H1 (cell line): ENCODE measurements around the gene CALCOCO2. TPM values are rescaled to one million over a fixed set of nuclear protein-coding genes. Genes with fewer than 3 reads are reported as not detected.

Experiments used
- CTCF ChIA-PET: fragments of 300-600 bp; sonication (Branson Sonifier 250); formaldehyde crosslinking; loops from one replicate; lab custom pipeline; 2021; ENCODE audit not compliant: partially characterized antibody; lab: Charles Lee
- POLR2A ChIA-PET: fragments of 300-600 bp; sonication (Branson Sonifier 250); formaldehyde crosslinking; loops from one replicate; lab custom pipeline; 2021; ENCODE audit warnings: inconsistent platforms; ENCODE audit not compliant: partially characterized antibody; lab: Charles Lee
- DNase-seq, 2 experiments: peaks; one replicate each; pipeline versions ENCODE4 v3.0.0 to v3.0.0-alpha.2; 2010 to 2022; ENCODE audit warnings: low spot score in 2 of 2, low read depth in 1 of 2, mixed read lengths in 1 of 2
- FAIRE-seq: peaks from 2 replicates; lab custom pipeline; 2011; peaks lifted over from hg19 to GRCh38; lab: Jason Lieb, UNC
- H2AFZ ChIP-seq: 2 replicates; pipeline ENCODE4 v1.8.1; 2012; ENCODE audit warnings: low read length, inconsistent platforms
- H2AK5ac ChIP-seq: 2 replicates; pipeline ENCODE4 v1.6.1; 2013; ENCODE audit warnings: low read depth, low read length
- H2BK120ac ChIP-seq: replicated peaks from 2 replicates; pipeline ENCODE3; 2013; ENCODE audit warnings: low read depth, low read length, inconsistent platforms
- H2BK12ac ChIP-seq: 2 replicates; pipeline ENCODE4 v1.6.1; 2013; ENCODE audit warnings: low read depth, low read length
- H2BK15ac ChIP-seq: 2 replicates; pipeline ENCODE4 v1.6.1; 2013; ENCODE audit warnings: low read length
- H2BK20ac ChIP-seq: 2 replicates; pipeline ENCODE4 v1.6.1; 2013; ENCODE audit warnings: low read length
- H2BK5ac ChIP-seq: 2 replicates; pipeline ENCODE4 v1.6.1; 2013; ENCODE audit warnings: low read depth, low read length
- H3K14ac ChIP-seq: 2 replicates; pipeline ENCODE4 v1.6.1; 2013; ENCODE audit warnings: inconsistent platforms; ENCODE audit not compliant: insufficient read length
- H3K18ac ChIP-seq: 2 replicates; pipeline ENCODE4 v1.6.1; 2013; ENCODE audit warnings: low read length; ENCODE audit errors: extremely low read depth
- H3K23ac ChIP-seq: 2 replicates; pipeline ENCODE4 v1.6.1; 2013; ENCODE audit warnings: inconsistent platforms; ENCODE audit not compliant: insufficient read length
- H3K23me2 ChIP-seq: 2 replicates; pipeline ENCODE4 v1.6.1; 2013; ENCODE audit warnings: low read depth, low read length
- H3K27ac ChIP-seq: 2 replicates; pipeline ENCODE4 v1.6.1; 2011; ENCODE audit warnings: low read depth, low read length, inconsistent platforms
- H3K27me3 ChIP-seq, 4 experiments: replicated peaks in 1 of 4; 1 replicate in 1 of 4; 2 replicates in 3 of 4; pipeline versions ENCODE4 v1.6.1 to v1.8.1; 2011 to 2013; ENCODE audit warnings: low read length in 3 of 4, mild to moderate bottlenecking in 3 of 4, inconsistent platforms in 2 of 4, mixed read lengths in 2 of 4, moderate library complexity in 1 of 4; ENCODE audit not compliant: control insufficient read depth in 3 of 4, insufficient read depth in 3 of 4; ENCODE audit errors: extremely low read depth in 1 of 4
- H3K36me3 ChIP-seq, 4 experiments: 2 replicates each; pipeline versions ENCODE4 v1.6.1 to v1.8.1; 2011 to 2013; ENCODE audit warnings: mild to moderate bottlenecking in 4 of 4, low read length in 3 of 4, moderate library complexity in 2 of 4, control low read depth in 1 of 4, inconsistent platforms in 1 of 4; ENCODE audit not compliant: insufficient read depth in 4 of 4, control insufficient read depth in 2 of 4
- H3K4ac ChIP-seq: replicated peaks from 2 replicates; pipeline ENCODE3; 2013; ENCODE audit warnings: low read length, low read depth, mixed read lengths, inconsistent platforms; ENCODE audit not compliant: insufficient read length
- H3K4me1 ChIP-seq, 4 experiments: replicated peaks in 1 of 4; 1 replicate in 1 of 4; 2 replicates in 3 of 4; pipeline versions ENCODE4 v1.6.1 to v1.8.1; 2011 to 2013; ENCODE audit warnings: low read length in 3 of 4, inconsistent platforms in 2 of 4, mixed read lengths in 1 of 4; ENCODE audit not compliant: insufficient read depth in 4 of 4, control insufficient read depth in 3 of 4
- H3K4me2 ChIP-seq, 2 experiments: 2 replicates each; pipeline versions ENCODE4 v1.6.1 to v1.8.1; 2011 to 2013; ENCODE audit warnings: low read depth in 2 of 2, low read length in 2 of 2, control low read depth in 1 of 2, inconsistent platforms in 1 of 2, mild to moderate bottlenecking in 1 of 2; ENCODE audit not compliant: insufficient read depth in 1 of 2
- H3K4me3 ChIP-seq, 4 experiments: fragments of 200-600, 300-600 bp in 1 of 4; sonication (generic), shearing (Covaris generic), sonication (Bioruptor Twin) in 1 of 4; 2 replicates each; pipeline versions ENCODE4 v1.5.1 to v1.8.1; 2011 to 2016; ENCODE audit warnings: low read length in 4 of 4, low read depth in 3 of 4, control low read depth in 2 of 4, inconsistent platforms in 2 of 4, mild to moderate bottlenecking in 2 of 4, mixed read lengths in 1 of 4, moderate library complexity in 1 of 4; ENCODE audit not compliant: insufficient read depth in 2 of 4; ENCODE audit errors: extremely low read depth in 1 of 4
- H3K56ac ChIP-seq: replicated peaks from 2 replicates; pipeline ENCODE3; 2013; ENCODE audit warnings: low read depth, mild to moderate bottlenecking, mixed read lengths, low read length, inconsistent platforms; ENCODE audit not compliant: insufficient read length
- H3K79me1 ChIP-seq: 2 replicates; pipeline ENCODE4 v1.6.1; 2013; ENCODE audit warnings: low read depth, low read length, control low read depth
- H3K79me2 ChIP-seq, 2 experiments: 2 replicates each; pipeline versions ENCODE4 v1.6.1 to v1.8.1; 2012 to 2013; ENCODE audit warnings: low read length in 2 of 2, mild to moderate bottlenecking in 2 of 2, inconsistent platforms in 1 of 2; ENCODE audit not compliant: insufficient read depth in 2 of 2, control insufficient read depth in 1 of 2
- H3K9ac ChIP-seq, 4 experiments: replicated peaks in 1 of 4; 1 replicate in 1 of 4; 2 replicates in 3 of 4; pipeline versions ENCODE4 v1.6.1 to v1.8.1; 2011 to 2013; ENCODE audit warnings: low read depth in 3 of 4, low read length in 3 of 4, control low read depth in 2 of 4, mild to moderate bottlenecking in 2 of 4, moderate library complexity in 2 of 4, inconsistent platforms in 1 of 4; ENCODE audit errors: extremely low read depth in 1 of 4
- H3K9me3 ChIP-seq, 2 experiments: 2 replicates each; pipeline versions ENCODE4 v1.6.1 to v1.8.1; 2012 to 2013; ENCODE audit warnings: mild to moderate bottlenecking in 2 of 2, moderate library complexity in 2 of 2, control low read depth in 1 of 2, inconsistent platforms in 1 of 2, low read depth in 1 of 2, low read length in 1 of 2, mixed read lengths in 1 of 2; ENCODE audit not compliant: insufficient read depth in 2 of 2
- H4K20me1 ChIP-seq, 2 experiments: replicated peaks in 1 of 2; 2 replicates each; pipeline versions ENCODE3 to v1.8.1; 2011 to 2013; ENCODE audit warnings: inconsistent platforms in 2 of 2, low read length in 2 of 2, mild to moderate bottlenecking in 1 of 2; ENCODE audit not compliant: insufficient read depth in 2 of 2, control insufficient read depth in 1 of 2
- H4K5ac ChIP-seq: 2 replicates; pipeline ENCODE4 v1.6.1; 2013; ENCODE audit warnings: low read length, low read depth, mixed read lengths, inconsistent platforms; ENCODE audit not compliant: insufficient read length
- H4K8ac ChIP-seq: 2 replicates; pipeline ENCODE4 v1.8.0; 2013; ENCODE audit warnings: mild to moderate bottlenecking, moderate library complexity, low read length, inconsistent platforms; ENCODE audit not compliant: insufficient read depth; ENCODE audit errors: extremely low read depth
- H4K91ac ChIP-seq: replicated peaks from 2 replicates; pipeline ENCODE3; 2013; ENCODE audit warnings: low read length, mixed read lengths, inconsistent platforms; ENCODE audit not compliant: insufficient read length
- BACH1 ChIP-seq: IDR thresholded peaks from 2 replicates; pipeline ENCODE4 v1.6.1; 2012; ENCODE audit warnings: low read length, improper control_type of control experiment
- CEBPB ChIP-seq: IDR thresholded peaks from 2 replicates; pipeline ENCODE4 v1.6.1; 2012; ENCODE audit warnings: low read depth, low read length
- E2F6 ChIP-seq: IDR thresholded peaks from 2 replicates; pipeline ENCODE4 v1.6.1; 2012; ENCODE audit warnings: inconsistent platforms
- FOSL1 ChIP-seq: IDR thresholded peaks from 2 replicates; pipeline ENCODE4 v1.6.1; 2011; ENCODE audit warnings: mild to moderate bottlenecking, low read depth, low read length, moderate library complexity; ENCODE audit not compliant: insufficient read depth
- KDM1A ChIP-seq: fragments of 200-600, 300-600 bp; sonication (generic); IDR thresholded peaks from 2 replicates; pipeline ENCODE4 v1.7.1; 2016; ENCODE audit warnings: mild to moderate bottlenecking, low read length, borderline replicate concordance
- KDM4A ChIP-seq: IDR thresholded peaks from one replicate; pipeline ENCODE4 v1.7.1; 2012; ENCODE audit warnings: low read depth, mild to moderate bottlenecking, moderate library complexity, low read length, inconsistent platforms; ENCODE audit not compliant: severe bottlenecking
- KDM5A ChIP-seq: fragments of 200-600 bp; IDR thresholded peaks from 2 replicates; pipeline ENCODE4 v1.7.1; 2012; ENCODE audit warnings: mild to moderate bottlenecking, low read length, inconsistent platforms, mixed read lengths
- POLR2AphosphoS5 ChIP-seq: IDR thresholded peaks from 2 replicates; pipeline ENCODE4 v1.6.1; 2011; ENCODE audit warnings: low read depth, low read length
- POU5F1 ChIP-seq: IDR thresholded peaks from 2 replicates; pipeline ENCODE4 v1.6.1; 2011; ENCODE audit warnings: low read depth, mild to moderate bottlenecking, low read length, moderate library complexity
- SP1 ChIP-seq: IDR thresholded peaks from 2 replicates; pipeline ENCODE4 v1.6.1; 2011; ENCODE audit warnings: low read depth, low read length
- SP2 ChIP-seq: IDR thresholded peaks from 2 replicates; pipeline ENCODE4 v1.6.1; 2012; ENCODE audit warnings: mild to moderate bottlenecking, low read length, inconsistent platforms
- SRF ChIP-seq: IDR thresholded peaks from 2 replicates; pipeline ENCODE4 v1.6.1; 2011; ENCODE audit warnings: mild to moderate bottlenecking, low read depth, low read length, moderate library complexity
- TAF7 ChIP-seq: optimal IDR thresholded peaks from 2 replicates; pipeline ENCODE3; 2011; ENCODE audit warnings: low read depth, mild to moderate bottlenecking, inconsistent platforms, low read length, moderate library complexity, borderline replicate concordance
- TCF12 ChIP-seq: IDR thresholded peaks from 2 replicates; pipeline ENCODE4 v1.6.1; 2011; ENCODE audit warnings: low read depth, mild to moderate bottlenecking, low read length
- YY1 ChIP-seq: IDR thresholded peaks from 2 replicates; pipeline ENCODE4 v1.6.1; 2011; ENCODE audit warnings: low read depth, mild to moderate bottlenecking, low read length
- WGBS, 2 experiments: shearing (Covaris generic) in 1 of 2; methylation state at CpG; one replicate each; pipeline versions ENCODE4 v1.1.6 to v1.1.7; 2013 to 2015; ENCODE audit warnings: low lambda C conversion rate in 2 of 2, mixed read lengths in 2 of 2, inconsistent platforms in 1 of 2, low coverage in 1 of 2, missing lambda C conversion rate in 1 of 2; ENCODE audit not compliant: insufficient replicate concordance in 2 of 2, insufficient coverage in 1 of 2, insufficient read length in 1 of 2; ENCODE audit errors: extremely low coverage in 1 of 2, missing lambda C conversion rate in 1 of 2; 5-methylcytosine and 5-hydroxymethylcytosine counted together
- polyA plus RNA-seq, 7 experiments: library from polyadenylated mRNA; depleted of rRNA in 3 of 7; stranded (reverse) in 5 of 7; unstranded in 2 of 7; fragments of >200 nt in 5 of 7; fragments of 200-250 nt in 2 of 7; gene quantifications; 1 replicate in 5 of 7; 2 replicates in 1 of 7; 4 replicates in 1 of 7; pipeline versions ENCODE4 v1.2.1 to v1.2.3, GENCODE V29; 2011 to 2013; ENCODE audit warnings: missing spikeins in 2 of 7, mixed read lengths in 2 of 7
- total RNA-seq: library from RNA; stranded (reverse); fragmentation: NEBNext Ultra II Directional; extraction: Animal tissue kit (Norgen Biotek cat#: 25700); gene quantifications from 2 replicates; pipeline ENCODE4 v1.2.1, GENCODE V29; 2021

The CALCOCO2 gene
- total and polyA plus RNA-seq, 2 of the 8 experiments (the other 6 are each of a cell fraction or from before 2014, with no cell fraction given): 12.1 to 31.8 TPM

- Histone ChIP-seq H3K79me1 (no peaks in the 10 kb centered on the region; the same call in 1 of the 2 replicates), H3K9me3 (no peaks in the 10 kb centered on the region), H4K91ac (no peak overlapping the region), H2BK120ac (no peak overlapping the region), H3K4ac (no peak overlapping the region), H3K4me3 (no peak overlapping the region), H3K23ac (no peak overlapping the region), H2BK12ac (no peak overlapping the region), H3K9ac (no peak overlapping the region), H3K27me3 (no peaks in the 10 kb centered on the region), H3K56ac (no peak overlapping the region), H3K18ac (no peak overlapping the region), H3K4me2 (no peak overlapping the region), H3K36me3 (no peaks in the 10 kb centered on the region), H2BK5ac (no peak overlapping the region), H4K20me1 (no peaks in the 10 kb centered on the region), H3K14ac (no peak overlapping the region), H3K27ac (no peak overlapping the region), H3K79me2 (no peaks in the 10 kb centered on the region), H2BK20ac (no peak overlapping the region), H3K4me1 (no peaks in the 10 kb centered on the region), H3K23me2 (no peaks in the 10 kb centered on the region), H4K8ac (no peak overlapping the region), H2BK15ac (no peak overlapping the region), H4K5ac (no peak overlapping the region), H2AFZ (no peak overlapping the region), H2AK5ac (no peak overlapping the region)
- DNase-seq (no peak), FAIRE-seq (no peak)
- POLR2A ChIA-PET: no interaction called here
- 100% methylated on average over 1 of the region's 1 CpG; no CpG with 5 or more reads in 1 of the 2 experiments for WGBS, 2 experiments
- CTCF ChIA-PET: interaction anchor here (0.6 to 88.5 kb wide), 5 partner anchors 8 to 202 kb away, joined by 3 to 2590 read pairs (median 8); partner anchors contain the start of genes ATP5MC1, CALCOCO2 and TTLL6
- TF ChIP-seq FOSL1 (no peak), TCF12 (no peak), POLR2AphosphoS5 (no peak), KDM5A (no peak), KDM4A (no peak), KDM1A (no peak), CEBPB (no peak), E2F6 (no peak), YY1 (no peak), SP2 (no peak), POU5F1 (no peak), SP1 (no peak), BACH1 (no peak), SRF (no peak), TAF7 (no peak)
Measured at GRCh38 chr17:48873209-48873608, 42.4 kb downstream of the CALCOCO2 start.
